Measurements from ENCODE around the gene FA2H.

DNA sequence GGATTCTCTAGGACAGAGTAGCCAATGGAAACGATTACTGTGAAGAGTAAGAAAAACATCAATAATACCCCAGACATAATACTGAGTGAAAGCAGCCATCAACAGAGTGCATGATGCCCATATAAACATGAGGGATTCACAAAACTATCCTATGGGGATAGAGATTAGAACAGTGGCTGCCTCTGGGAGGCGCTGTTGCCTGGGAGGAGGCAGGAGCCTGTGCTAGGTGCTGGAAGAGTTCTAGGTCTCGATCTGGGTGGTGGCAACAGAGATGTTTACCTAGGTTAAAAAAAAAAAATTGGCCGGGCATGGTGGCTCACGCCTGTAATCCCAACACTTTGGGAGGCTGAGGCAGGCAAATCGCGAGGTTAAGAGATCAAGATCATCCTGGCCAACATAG lies 7.9 kb downstream of the FA2H start:
- TF ChIP-seq EZH2 (IDR thresholded peaks at IDR 0.05), result no peak
- TF ChIP-seq CTCF (IDR thresholded peaks at IDR 0.05), result peak; percentile 31
- no peak for TF ChIP-seq EZH2phosphoT487 (IDR thresholded peaks at IDR 0.05)
